HL-60 (cell line): Measurements from ENCODE around the gene COMMD1.

Source experiments
- POLR2AphosphoS5 ChIP-seq: IDR thresholded peaks from 2 replicates; pipeline ENCODE4 v1.6.1; 2012; ENCODE audit warnings: low read depth
- TF ChIP-seq, protein P1 (sequence below): IDR thresholded peaks from one replicate; pipeline ENCODE4 v1.5.1; 2011; ENCODE audit warnings: low read length, control low read depth, inconsistent platforms; ENCODE audit not compliant: insufficient read depth

GRCh38 chr2:62091471-62091870, 186.0 kb downstream of the COMMD1 start:
- TF ChIP-seq, protein P1, sequence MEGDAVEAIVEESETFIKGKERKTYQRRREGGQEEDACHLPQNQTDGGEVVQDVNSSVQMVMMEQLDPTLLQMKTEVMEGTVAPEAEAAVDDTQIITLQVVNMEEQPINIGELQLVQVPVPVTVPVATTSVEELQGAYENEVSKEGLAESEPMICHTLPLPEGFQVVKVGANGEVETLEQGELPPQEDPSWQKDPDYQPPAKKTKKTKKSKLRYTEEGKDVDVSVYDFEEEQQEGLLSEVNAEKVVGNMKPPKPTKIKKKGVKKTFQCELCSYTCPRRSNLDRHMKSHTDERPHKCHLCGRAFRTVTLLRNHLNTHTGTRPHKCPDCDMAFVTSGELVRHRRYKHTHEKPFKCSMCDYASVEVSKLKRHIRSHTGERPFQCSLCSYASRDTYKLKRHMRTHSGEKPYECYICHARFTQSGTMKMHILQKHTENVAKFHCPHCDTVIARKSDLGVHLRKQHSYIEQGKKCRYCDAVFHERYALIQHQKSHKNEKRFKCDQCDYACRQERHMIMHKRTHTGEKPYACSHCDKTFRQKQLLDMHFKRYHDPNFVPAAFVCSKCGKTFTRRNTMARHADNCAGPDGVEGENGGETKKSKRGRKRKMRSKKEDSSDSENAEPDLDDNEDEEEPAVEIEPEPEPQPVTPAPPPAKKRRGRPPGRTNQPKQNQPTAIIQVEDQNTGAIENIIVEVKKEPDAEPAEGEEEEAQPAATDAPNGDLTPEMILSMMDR = no peak
- no peak for TF ChIP-seq POLR2AphosphoS5
